Measurements from ENCODE around the gene COL7A1.

COL7A1 gene

DNA sequence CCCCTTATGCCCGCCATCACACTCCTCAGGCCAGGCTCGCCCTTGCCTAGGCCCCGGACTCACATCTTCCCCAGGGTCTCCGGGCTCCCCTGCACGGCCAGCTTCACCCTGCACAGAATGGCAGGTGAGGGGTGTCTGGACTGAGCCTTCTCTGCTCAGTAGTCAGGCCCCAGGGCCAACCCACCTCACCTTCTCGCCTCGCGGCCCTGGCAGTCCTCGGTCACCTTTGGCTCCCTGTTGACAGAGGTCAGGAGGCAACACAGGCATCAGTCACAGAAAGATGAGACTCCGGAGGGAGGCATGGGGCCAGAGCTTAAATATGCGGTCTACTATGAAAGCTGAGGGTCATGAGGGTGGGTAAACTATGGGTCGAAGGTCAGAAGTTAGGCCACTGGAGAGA lies 23.2 kb downstream of the COL7A1 start:
- Mint-ChIP-seq H3K27ac (no peak overlapping the region), H3K4me1 (peaks cover 14% of the 10 kb centered on the region), H3K4me3 (no peak overlapping the region), H3K36me3 (ENCODE audit: low read depth) (no peaks in the 10 kb centered on the region), H3K9me3 (no peaks in the 10 kb centered on the region), H3K27me3 (ENCODE audit: low read depth, poor library complexity) (peaks cover 4% of the 10 kb centered on the region)
- TF ChIP-seq, protein P1, sequence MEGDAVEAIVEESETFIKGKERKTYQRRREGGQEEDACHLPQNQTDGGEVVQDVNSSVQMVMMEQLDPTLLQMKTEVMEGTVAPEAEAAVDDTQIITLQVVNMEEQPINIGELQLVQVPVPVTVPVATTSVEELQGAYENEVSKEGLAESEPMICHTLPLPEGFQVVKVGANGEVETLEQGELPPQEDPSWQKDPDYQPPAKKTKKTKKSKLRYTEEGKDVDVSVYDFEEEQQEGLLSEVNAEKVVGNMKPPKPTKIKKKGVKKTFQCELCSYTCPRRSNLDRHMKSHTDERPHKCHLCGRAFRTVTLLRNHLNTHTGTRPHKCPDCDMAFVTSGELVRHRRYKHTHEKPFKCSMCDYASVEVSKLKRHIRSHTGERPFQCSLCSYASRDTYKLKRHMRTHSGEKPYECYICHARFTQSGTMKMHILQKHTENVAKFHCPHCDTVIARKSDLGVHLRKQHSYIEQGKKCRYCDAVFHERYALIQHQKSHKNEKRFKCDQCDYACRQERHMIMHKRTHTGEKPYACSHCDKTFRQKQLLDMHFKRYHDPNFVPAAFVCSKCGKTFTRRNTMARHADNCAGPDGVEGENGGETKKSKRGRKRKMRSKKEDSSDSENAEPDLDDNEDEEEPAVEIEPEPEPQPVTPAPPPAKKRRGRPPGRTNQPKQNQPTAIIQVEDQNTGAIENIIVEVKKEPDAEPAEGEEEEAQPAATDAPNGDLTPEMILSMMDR (IDR thresholded peaks at IDR 0.05), result no peak
- no peak for DNase-seq

DNA sequence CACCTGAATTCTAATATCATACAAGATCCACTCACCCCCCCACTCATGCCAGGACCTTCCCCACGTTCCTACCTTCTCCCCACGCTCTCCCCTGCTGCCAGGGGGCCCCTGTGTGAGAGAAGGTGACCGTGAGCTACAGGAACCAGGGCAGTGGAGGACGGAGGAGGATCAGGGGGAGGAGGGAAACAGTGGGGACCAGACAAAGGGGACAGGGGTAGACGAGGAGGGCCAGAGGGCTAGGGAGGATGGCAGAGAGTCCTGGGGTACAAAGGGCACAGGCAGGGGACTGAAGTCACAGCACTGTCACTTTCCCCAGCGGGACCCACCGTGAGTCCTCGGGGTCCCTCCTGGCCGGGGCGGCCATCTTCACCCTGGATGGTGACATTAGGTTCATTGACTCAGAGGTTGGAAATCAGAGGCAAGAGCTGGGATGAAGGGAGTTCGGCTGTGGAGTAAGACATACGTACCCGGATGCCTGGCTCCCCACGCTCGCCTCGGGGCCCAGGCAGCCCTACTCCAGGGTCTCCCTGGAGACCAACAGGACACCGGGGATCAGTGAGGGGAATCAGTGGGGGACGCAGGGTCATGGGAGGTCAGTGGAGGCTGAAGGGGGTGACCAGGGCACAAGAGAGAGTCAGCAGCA lies 25.2 kb downstream of the COL7A1 start:
- Mint-ChIP-seq H3K27ac (peak overlapping the region; percentile 81), H3K9me3 (no peaks in the 10 kb centered on the region), H3K4me1 (peaks cover 22% of the 10 kb centered on the region), H3K4me3 (no peak overlapping the region), H3K36me3 (ENCODE audit: low read depth) (no peaks in the 10 kb centered on the region), H3K27me3 (ENCODE audit: low read depth, poor library complexity) (peaks cover 6% of the 10 kb centered on the region)
- no peak for DNase-seq
- TF ChIP-seq, protein P1 (IDR thresholded peaks at IDR 0.05), result no peak

GRCh38 chr3:48569400-48569799 lies 25.7 kb downstream of the COL7A1 start:
- peak overlapping the region; percentile 81 for H3K27ac Mint-ChIP-seq
- DNase-seq, result no peak
- no peaks in the 10 kb centered on the region for H3K9me3 Mint-ChIP-seq
- TF ChIP-seq, protein P1 (IDR thresholded peaks at IDR 0.05), result no peak
- H3K36me3 Mint-ChIP-seq (ENCODE audit: low read depth), result no peaks in the 10 kb centered on the region
- peaks cover 6% of the 10 kb centered on the region for H3K27me3 Mint-ChIP-seq (ENCODE audit: low read depth, poor library complexity)
- peaks cover 27% of the 10 kb centered on the region for H3K4me1 Mint-ChIP-seq
- H3K4me3 Mint-ChIP-seq, result no peak overlapping the region

- TF ChIP-seq, protein P1 (IDR thresholded peaks at IDR 0.05), result no peak
- Mint-ChIP-seq H3K4me1 (peaks cover 36% of the 10 kb centered on the region), H3K4me3 (no peak overlapping the region), H3K9me3 (no peaks in the 10 kb centered on the region), H3K27ac (no peak overlapping the region), H3K36me3 (ENCODE audit: low read depth) (no peaks in the 10 kb centered on the region), H3K27me3 (ENCODE audit: low read depth, poor library complexity) (peaks cover 6% of the 10 kb centered on the region)
- DNase-seq, result no peak
Observed at GRCh38 chr3:48568476-48568875, 26.7 kb downstream of the COL7A1 start.

DNA sequence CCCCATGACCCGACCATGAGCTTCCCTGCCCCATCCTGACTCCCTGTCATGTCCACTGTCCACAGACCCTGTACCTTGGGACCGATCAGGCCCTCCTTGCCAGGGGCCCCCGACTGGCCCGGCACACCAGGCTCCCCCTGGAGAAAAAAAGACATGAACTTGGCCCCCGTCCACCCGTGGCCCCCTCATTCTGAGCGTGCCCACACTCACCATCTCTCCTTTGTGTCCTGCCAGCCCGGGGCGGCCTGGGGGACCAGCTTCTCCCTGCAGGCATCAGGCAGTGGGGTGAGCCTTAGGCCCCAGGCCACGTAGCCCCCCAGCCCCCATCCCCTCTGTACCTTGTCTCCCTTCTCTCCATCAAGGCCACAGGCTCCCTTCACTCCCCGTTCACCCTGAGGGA lies 27.6 kb downstream of the COL7A1 start:
- Mint-ChIP-seq H3K36me3 (ENCODE audit: low read depth) (no peaks in the 10 kb centered on the region), H3K4me3 (no peak overlapping the region), H3K4me1 (peaks cover 41% of the 10 kb centered on the region), H3K9me3 (no peaks in the 10 kb centered on the region), H3K27me3 (ENCODE audit: low read depth, poor library complexity) (peaks cover 6% of the 10 kb centered on the region), H3K27ac (peak overlapping the region; percentile 67)
- TF ChIP-seq, protein P1 (IDR thresholded peaks at IDR 0.05), result no peak
- no peak for DNase-seq

DNA sequence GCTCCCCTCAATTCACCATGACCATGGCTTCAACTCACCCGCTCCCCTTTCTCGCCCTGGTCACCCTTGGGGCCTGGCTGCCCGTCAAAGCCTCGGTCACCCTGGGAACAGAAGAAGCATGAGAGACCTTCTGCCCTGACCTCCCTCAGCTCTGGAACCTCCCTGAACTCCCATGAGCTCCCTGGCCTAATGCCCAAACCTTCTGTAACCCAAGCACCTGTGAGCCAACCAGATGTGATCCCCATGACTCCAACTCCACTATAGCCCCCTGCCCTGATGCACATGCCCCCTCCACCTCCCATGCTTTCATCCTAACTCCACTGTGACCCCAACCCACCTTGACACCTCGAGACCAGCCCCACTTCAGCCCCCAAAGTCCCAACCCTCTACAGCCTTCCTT lies 28.0 kb downstream of the COL7A1 start:
- Mint-ChIP-seq H3K27me3 (ENCODE audit: low read depth, poor library complexity) (peaks cover 6% of the 10 kb centered on the region), H3K4me1 (peaks cover 40% of the 10 kb centered on the region), H3K36me3 (ENCODE audit: low read depth) (no peaks in the 10 kb centered on the region), H3K4me3 (no peak overlapping the region), H3K27ac (no peak overlapping the region), H3K9me3 (no peaks in the 10 kb centered on the region)
- DNase-seq, result no peak
- TF ChIP-seq, protein P1 (IDR thresholded peaks at IDR 0.05), result no peak
